IMR-90 (cell line): ENCODE data around the gene PCYT1A.

Experiments
- CEBPB ChIP-seq: IDR thresholded peaks from 2 replicates; pipeline ENCODE4 v1.6.1; 2012; ENCODE audit warnings: low read depth, low read length, improper control_type of control experiment
- CTCF ChIP-seq: conservative IDR thresholded peaks from 2 replicates; pipeline ENCODE4 v1.5.1; 2012; ENCODE audit warnings: mild to moderate bottlenecking, low read depth, low read length, improper control_type of control experiment
- MAFK ChIP-seq: IDR thresholded peaks from 2 replicates; pipeline ENCODE4 v1.6.1; 2012; ENCODE audit warnings: low read depth, low read length, improper control_type of control experiment
- POLR2A ChIP-seq: IDR thresholded peaks from 2 replicates; pipeline ENCODE4 v1.6.1; 2012; ENCODE audit warnings: mild to moderate bottlenecking, low read depth, low read length
- RFX5 ChIP-seq: IDR thresholded peaks from 2 replicates; pipeline ENCODE4 v1.8.0; 2012; ENCODE audit warnings: low read depth, mild to moderate bottlenecking, low read length, moderate library complexity

GRCh38 chr3:196232882-196233251 lies 54.7 kb downstream of the PCYT1A start:
- TF ChIP-seq POLR2A, result no peak
- no peak for TF ChIP-seq MAFK
- TF ChIP-seq CTCF, result no peak
- TF ChIP-seq CEBPB, result no peak
- no peak for TF ChIP-seq RFX5
